Peyer's patch (tissue), 4 donors: ENCODE data around the gene ARAF.

Source experiments
- CTCF ChIP-seq, 6 experiments: fragments of 450-650 bp in 4 of 6; fragments of 200-600 bp in 2 of 6; sonication (generic) in 1 of 6; IDR thresholded peaks; one replicate each; pipeline ENCODE4 v1.5.1; 2017 to 2019; ENCODE audit warnings: antibody characterized with exemption in 6 of 6, mild to moderate bottlenecking in 3 of 6, moderate library complexity in 1 of 6
- POLR2A ChIP-seq, 2 donors: fragments of 450-650 bp; IDR thresholded peaks; one replicate each; pipeline ENCODE4 v1.5.1; 2017; ENCODE audit warnings: antibody characterized with exemption in 2 of 2, mild to moderate bottlenecking in 2 of 2, moderate library complexity in 2 of 2

GRCh38 chrX:47587091-47587891 lies 26.3 kb downstream of the ARAF start:
- TF ChIP-seq CTCF (IDR thresholded peaks at IDR 0.05) (no peak), POLR2A (IDR thresholded peaks at IDR 0.05) (no peak)
